K562 (cell line): ENCODE results near the gene OR4F15. TPM values are rescaled to one million over a fixed set of nuclear protein-coding genes. Genes with fewer than 3 reads are reported as not detected.

ENCODE experiments used
- ATAC-seq: fragments of 200-7000 bp; cut with Tn5 transposase; 3 replicates; pipeline ENCODE4 v1.9.1; 2020; ENCODE audit warnings: moderate library complexity
- BruUV-seq: library from RNA; stranded (reverse); fragments of 400-500 nt; replicated peaks from 2 replicates; lab custom pipeline; 2021; lab: Mats Ljungman, UMichigan
- CTCF ChIA-PET: fragments of 300-600 bp; formaldehyde crosslinking; extraction: SDS; loops from one replicate; lab custom pipeline; 2021; ENCODE audit warnings: low intra/inter-chr PET ratio; lab: Yijun Ruan, JAX
- POLR2A ChIA-PET: fragments of 300-600, 350-650 bp; sonication (Branson Sonifier 250); formaldehyde crosslinking; extraction: SDS; loops from one replicate; lab custom pipeline; 2021; ENCODE audit warnings: antibody characterized with exemption, inconsistent platforms; lab: Yijun Ruan, JAX
- DNase-seq, 4 experiments: peaks; one replicate each; pipeline versions ENCODE4 v3.0.0 to v3.0.0-alpha.2; 2011 to 2018; ENCODE audit warnings: low spot score in 3 of 4, mixed read lengths in 3 of 4; ENCODE audit errors: extremely low read depth in 1 of 4
- FAIRE-seq: peaks from 2 replicates; lab custom pipeline; 2011; peaks lifted over from hg19 to GRCh38; lab: Jason Lieb, UNC
- H2AFZ ChIP-seq: 2 replicates; pipeline ENCODE4 v1.6.0; 2011; ENCODE audit warnings: low read depth, low read length, control low read depth, inconsistent platforms
- H3K27ac ChIP-seq: fragments of 200-600 bp; 3 replicates; pipeline ENCODE4 v1.8.0; 2011; ENCODE audit warnings: low read depth, mild to moderate bottlenecking, control low read depth, inconsistent platforms, low read length, moderate library complexity, mixed read lengths; ENCODE audit errors: extremely low read depth
- H3K27me3 ChIP-seq, 2 experiments: fragments of 300-600 bp in 1 of 2; 2 replicates in 1 of 2; 3 replicates in 1 of 2; pipeline versions ENCODE4 v1.6.0 to v1.8.0; 2011; ENCODE audit warnings: inconsistent platforms in 2 of 2, low read length in 2 of 2, mild to moderate bottlenecking in 1 of 2, mixed read lengths in 1 of 2, moderate library complexity in 1 of 2; ENCODE audit not compliant: control insufficient read depth in 2 of 2, insufficient read depth in 2 of 2
- H3K36me3 ChIP-seq: fragments of 300-600 bp; 3 replicates; pipeline ENCODE4 v1.8.0; 2011; ENCODE audit warnings: mild to moderate bottlenecking, low read length, inconsistent platforms; ENCODE audit not compliant: control insufficient read depth, insufficient read depth
- H3K4me1 ChIP-seq, 2 experiments: fragments of 200-600 bp in 1 of 2; replicated peaks in 1 of 2; 2 replicates in 1 of 2; 3 replicates in 1 of 2; pipeline versions ENCODE4 v1.5.1 to v1.8.0; 2011; ENCODE audit warnings: inconsistent platforms in 2 of 2, low read length in 2 of 2, mild to moderate bottlenecking in 1 of 2, mixed read lengths in 1 of 2, moderate library complexity in 1 of 2; ENCODE audit not compliant: control insufficient read depth in 2 of 2, insufficient read depth in 2 of 2
- H3K4me2 ChIP-seq: 2 replicates; pipeline ENCODE4 v1.6.1; 2011; ENCODE audit warnings: low read length, control low read depth, inconsistent platforms, mixed read lengths; ENCODE audit not compliant: insufficient read depth
- H3K4me3 ChIP-seq: fragments of 200-600 bp; sonication (generic), shearing (Covaris generic); 2 replicates; pipeline ENCODE4 v1.5.1; 2016; ENCODE audit warnings: control low read depth, inconsistent platforms
- H3K79me2 ChIP-seq: fragments of 200-600 bp; 3 replicates; pipeline ENCODE4 v1.8.0; 2011; ENCODE audit warnings: low read length, inconsistent platforms; ENCODE audit not compliant: control insufficient read depth, insufficient read depth
- H3K9ac ChIP-seq, 2 experiments: 2 replicates each; pipeline versions ENCODE4 v1.6.0 to v1.6.1; 2011; ENCODE audit warnings: low read depth in 2 of 2, low read length in 2 of 2, control low read depth in 1 of 2, inconsistent platforms in 1 of 2, mild to moderate bottlenecking in 1 of 2, mixed read lengths in 1 of 2; ENCODE audit not compliant: insufficient read depth in 1 of 2
- H3K9me1 ChIP-seq: one replicate; pipeline ENCODE4 v1.6.0; 2011; ENCODE audit warnings: inconsistent platforms, mild to moderate bottlenecking, low read length, moderate library complexity; ENCODE audit not compliant: control insufficient read depth, insufficient read depth
- H3K9me3 ChIP-seq: replicated peaks from 2 replicates; pipeline ENCODE4 v1.5.1; 2011; ENCODE audit warnings: low read depth, low read length, inconsistent platforms; ENCODE audit not compliant: control insufficient read depth, insufficient read depth
- H4K20me1 ChIP-seq: replicated peaks from 2 replicates; pipeline ENCODE4 v1.6.1; 2011; ENCODE audit warnings: low read length, inconsistent platforms, mixed read lengths; ENCODE audit not compliant: control insufficient read depth, insufficient read depth
- C11orf30 ChIP-seq: fragments of 450-650 bp; IDR thresholded peaks from 2 replicates; pipeline ENCODE4 v1.6.1; 2016; ENCODE audit warnings: low read depth, mild to moderate bottlenecking
- PATZ1 ChIP-seq: fragments of 250-450 bp; sonication (Bioruptor Pico); IDR thresholded peaks from 2 replicates; pipeline ENCODE4 v1.5.0; 2020; ENCODE audit warnings: mild to moderate bottlenecking, borderline replicate concordance
- SMAD3 ChIP-seq: fragments of 450-650 bp; formaldehyde crosslinking; conservative IDR thresholded peaks from 2 replicates; pipeline ENCODE4 v1.4.0; 2020; ENCODE audit warnings: mild to moderate bottlenecking
- WGBS: fragments of 100-300 bp; shearing (Covaris generic); methylation state at CpG from one replicate; pipeline ENCODE4 v1.1.6; 2016; ENCODE audit warnings: low coverage, mixed read lengths; ENCODE audit not compliant: insufficient coverage; ENCODE audit errors: missing lambda C conversion rate; 5-methylcytosine and 5-hydroxymethylcytosine counted together
- in situ Hi-C: fragments of 300-500 bp; cut with MboI; formaldehyde crosslinking; loops from 4 replicates; pipeline ENCODE4 v1.15.0; 2018; ENCODE audit warnings: inconsistent platforms, mixed read lengths
- intact Hi-C: fragments of 100-400 bp; cut with micrococcal nuclease; formaldehyde crosslinking; loops from 2 replicates; pipeline ENCODE4 v1.14.2; 2022
- polyA plus RNA-seq, 8 experiments: library from polyadenylated mRNA; depleted of rRNA in 4 of 8; stranded (reverse) in 5 of 8; unstranded in 3 of 8; fragments of >200 nt; fragmentation: Nextera tagmentation in 2 of 8; fragmentation: Illumina TruSeq in 1 of 8; extraction: Ambion mirVana in 2 of 8; extraction: Trizol in 1 of 8; gene quantifications; 2 replicates each; pipeline versions ENCODE4 v1.2.1 to v1.2.3, GENCODE V29; 2011 to 2014; ENCODE audit warnings: inconsistent platforms in 1 of 8, missing spikeins in 1 of 8
- small RNA-seq: library from RNA; depleted of rRNA; stranded (forward); fragments of <200 nt; gene quantifications from one replicate; pipeline ENCODE3, GENCODE V24; 2014
- total RNA-seq, 7 experiments: library from RNA; depleted of rRNA in 6 of 7; stranded (reverse); fragments of >200 nt in 6 of 7; fragmentation: Illumina TruSeq in 2 of 7; extraction: Trizol in 2 of 7; gene quantifications; 2 replicates each; pipeline versions ENCODE4 v1.2.1 to v1.2.3, GENCODE V29; 2011 to 2021; ENCODE audit warnings: low replicate concordance in 1 of 7
- TF ChIP-seq, protein P1 (sequence below): fragments of 250-450 bp; sonication (Bioruptor Pico); IDR thresholded peaks from 2 replicates; pipeline ENCODE4 v1.8.0; 2021; ENCODE audit warnings: borderline replicate concordance, mild to moderate bottlenecking, moderate library complexity; ENCODE audit not compliant: poor library complexity, severe bottlenecking
- TF ChIP-seq, protein P2 (sequence below): fragments of 250-450 bp; sonication (Bioruptor Pico); IDR thresholded peaks from 2 replicates; pipeline ENCODE4 v1.4.0; 2020

The OR4F15 gene
- total and polyA plus RNA-seq, 9 of the 15 experiments (the other 6 are each of a cell fraction or from before 2014, with no cell fraction given): not detected

GRCh38 chr15:101852356-101852755 is 40.4 kb downstream of the OR4F15 start:
- no peaks in the 10 kb centered on the region for H3K4me1 ChIP-seq
- no peak overlapping the region for H3K4me3 ChIP-seq
- intact Hi-C loops: no loop called here
- no peaks in the 10 kb centered on the region for H3K9me1 ChIP-seq
- TF ChIP-seq C11orf30: no peak
- no peak for TF ChIP-seq SMAD3 (CRISPR knock-in tag)
- TF ChIP-seq, protein P1, sequence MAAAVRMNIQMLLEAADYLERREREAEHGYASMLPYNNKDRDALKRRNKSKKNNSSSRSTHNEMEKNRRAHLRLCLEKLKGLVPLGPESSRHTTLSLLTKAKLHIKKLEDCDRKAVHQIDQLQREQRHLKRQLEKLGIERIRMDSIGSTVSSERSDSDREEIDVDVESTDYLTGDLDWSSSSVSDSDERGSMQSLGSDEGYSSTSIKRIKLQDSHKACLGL (CRISPR knock-in tag): no peak
- TF ChIP-seq, protein P2, sequence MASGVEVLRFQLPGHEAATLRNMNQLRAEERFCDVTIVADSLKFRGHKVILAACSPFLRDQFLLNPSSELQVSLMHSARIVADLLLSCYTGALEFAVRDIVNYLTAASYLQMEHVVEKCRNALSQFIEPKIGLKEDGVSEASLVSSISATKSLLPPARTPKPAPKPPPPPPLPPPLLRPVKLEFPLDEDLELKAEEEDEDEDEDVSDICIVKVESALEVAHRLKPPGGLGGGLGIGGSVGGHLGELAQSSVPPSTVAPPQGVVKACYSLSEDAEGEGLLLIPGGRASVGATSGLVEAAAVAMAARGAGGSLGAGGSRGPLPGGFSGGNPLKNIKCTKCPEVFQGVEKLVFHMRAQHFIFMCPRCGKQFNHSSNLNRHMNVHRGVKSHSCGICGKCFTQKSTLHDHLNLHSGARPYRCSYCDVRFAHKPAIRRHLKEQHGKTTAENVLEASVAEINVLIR (CRISPR knock-in tag): no peak
- no peak for TF ChIP-seq PATZ1 (CRISPR knock-in tag)
- TF ChIP-seq, all 486 proteins: peak for 0
- ATAC-seq: no peak
- in situ Hi-C loops: no loop called here
- ChIA-PET CTCF (no interaction called here), POLR2A (no interaction called here)
- no peak overlapping the region for H2AFZ ChIP-seq
- H3K79me2 ChIP-seq: no peaks in the 10 kb centered on the region
- no peaks in the 10 kb centered on the region for H4K20me1 ChIP-seq
- 4% methylated on average over 1 of the region's 1 CpG for WGBS
- no peak overlapping the region for H3K4me2 ChIP-seq
- BruUV-seq: no TSS peak
- H3K9ac ChIP-seq: no peak overlapping the region
- no peak overlapping the region for H3K27ac ChIP-seq
- H3K36me3 ChIP-seq: no peaks in the 10 kb centered on the region
- H3K9me3 ChIP-seq: no peaks in the 10 kb centered on the region
- no peak for FAIRE-seq
- H3K27me3 ChIP-seq: no peaks in the 10 kb centered on the region; a peak in 1 of 5 replicates
- no peak for DNase-seq

Small RNAs within 50 kb of the gene (small RNA-seq; reads per million reads assigned to genes)
- gene RN7SL209P: not detected

Other genes starting within 250 kb of the OR4F15 start
- gene TM2D3, start 159.8 kb upstream of the OR4F15 start, total RNA-seq (2014; rRNA removed): 16.5 and 23.5 TPM in 2 replicates
- gene TM2D3, start 159.8 kb upstream of the OR4F15 start, total RNA-seq (2014; rRNA removed; fragmentation: Illumina TruSeq; extraction: Trizol): 31.3 and 32.4 TPM in 2 replicates
- gene TM2D3, start 159.8 kb upstream of the OR4F15 start, total RNA-seq (2015; rRNA removed; fragmentation: Illumina TruSeq; extraction: Trizol): 34.1 and 34.9 TPM in 2 replicates
- gene TM2D3, start 159.8 kb upstream of the OR4F15 start, total RNA-seq (2021): 27.4 and 28.9 TPM in 2 replicates
- 59.5 and 61.0 TPM in 2 replicates for gene TM2D3, start 159.8 kb upstream of the OR4F15 start, polyA plus RNA-seq (2011; rRNA removed)
- gene TM2D3, start 159.8 kb upstream of the OR4F15 start, polyA plus RNA-seq (2014; fragmentation: Illumina TruSeq; extraction: Trizol): 25.3 and 26.8 TPM in 2 replicates
- gene TM2D3, start 159.8 kb upstream of the OR4F15 start, polyA plus RNA-seq (2014; fragmentation: Nextera tagmentation; extraction: Ambion mirVana): 10 to 100 TPM; 59.2 to 67.9 TPM
- gene TM2D3, start 159.8 kb upstream of the OR4F15 start, polyA plus RNA-seq (2014; rRNA removed): 27.9 and 28.2 TPM in 2 replicates
- gene TARS3, start 87.7 kb upstream of the OR4F15 start, total RNA-seq (2014; rRNA removed): 12.1 and 13.3 TPM in 2 replicates
- gene TARS3, start 87.7 kb upstream of the OR4F15 start, total RNA-seq (2014; rRNA removed; fragmentation: Illumina TruSeq; extraction: Trizol): 13.2 and 14.5 TPM in 2 replicates
- 14.3 and 14.7 TPM in 2 replicates for gene TARS3, start 87.7 kb upstream of the OR4F15 start, total RNA-seq (2015; rRNA removed; fragmentation: Illumina TruSeq; extraction: Trizol)
- gene TARS3, start 87.7 kb upstream of the OR4F15 start, total RNA-seq (2021): 8.6 and 8.7 TPM in 2 replicates
- gene TARS3, start 87.7 kb upstream of the OR4F15 start, polyA plus RNA-seq (2011; rRNA removed): 5.1 and 5.8 TPM in 2 replicates
- 8.1 and 9.8 TPM in 2 replicates for gene TARS3, start 87.7 kb upstream of the OR4F15 start, polyA plus RNA-seq (2014; fragmentation: Illumina TruSeq; extraction: Trizol)
- 1 to 10 TPM; 2.1 to 3.0 TPM for gene TARS3, start 87.7 kb upstream of the OR4F15 start, polyA plus RNA-seq (2014; fragmentation: Nextera tagmentation; extraction: Ambion mirVana)
- gene TARS3, start 87.7 kb upstream of the OR4F15 start, polyA plus RNA-seq (2014; rRNA removed): 10.0 and 10.9 TPM in 2 replicates
- not detected in 2 replicates for gene OR4F6, start 8.7 kb upstream of the OR4F15 start, total RNA-seq (2014; rRNA removed)
- not detected in 2 replicates for gene OR4F6, start 8.7 kb upstream of the OR4F15 start, total RNA-seq (2014; rRNA removed; fragmentation: Illumina TruSeq; extraction: Trizol)
- not detected in 2 replicates for gene OR4F6, start 8.7 kb upstream of the OR4F15 start, total RNA-seq (2015; rRNA removed; fragmentation: Illumina TruSeq; extraction: Trizol)
- gene OR4F6, start 8.7 kb upstream of the OR4F15 start, total RNA-seq (2021): not detected in 2 replicates
- gene OR4F6, start 8.7 kb upstream of the OR4F15 start, polyA plus RNA-seq (2011; rRNA removed): not detected in 2 replicates
- gene OR4F6, start 8.7 kb upstream of the OR4F15 start, polyA plus RNA-seq (2014; fragmentation: Illumina TruSeq; extraction: Trizol): not detected in 2 replicates
- gene OR4F6, start 8.7 kb upstream of the OR4F15 start, polyA plus RNA-seq (2014; fragmentation: Nextera tagmentation; extraction: Ambion mirVana): not detected
- not detected in 2 replicates for gene OR4F6, start 8.7 kb upstream of the OR4F15 start, polyA plus RNA-seq (2014; rRNA removed)